Superior temporal gyrus (tissue), 1 donor: Measurements from ENCODE around the gene RBM42.
"Not testable (repeated sequence)": the region's sequence is repeated elsewhere in the genome, so short reads cannot be mapped to it uniquely, and the experiment has no call there.

Experiments used
- DNase-seq: peaks from one replicate; pipeline ENCODE4 v3.0.0-alpha.2; 2016; ENCODE audit errors: extremely low spot score

The RBM42 gene, protein sequence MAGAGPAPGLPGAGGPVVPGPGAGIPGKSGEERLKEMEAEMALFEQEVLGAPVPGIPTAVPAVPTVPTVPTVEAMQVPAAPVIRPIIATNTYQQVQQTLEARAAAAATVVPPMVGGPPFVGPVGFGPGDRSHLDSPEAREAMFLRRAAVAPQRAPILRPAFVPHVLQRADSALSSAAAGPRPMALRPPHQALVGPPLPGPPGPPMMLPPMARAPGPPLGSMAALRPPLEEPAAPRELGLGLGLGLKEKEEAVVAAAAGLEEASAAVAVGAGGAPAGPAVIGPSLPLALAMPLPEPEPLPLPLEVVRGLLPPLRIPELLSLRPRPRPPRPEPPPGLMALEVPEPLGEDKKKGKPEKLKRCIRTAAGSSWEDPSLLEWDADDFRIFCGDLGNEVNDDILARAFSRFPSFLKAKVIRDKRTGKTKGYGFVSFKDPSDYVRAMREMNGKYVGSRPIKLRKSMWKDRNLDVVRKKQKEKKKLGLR

GRCh38 chr19:35628565-35629331 is at the start of gene RBM42:
TSS of gene RBM42 (plus strand) at chr19:35629036. CDS start at chr19:35629154, 118 bp downstream.
- DNase-seq: peak; percentile 99

DNA sequence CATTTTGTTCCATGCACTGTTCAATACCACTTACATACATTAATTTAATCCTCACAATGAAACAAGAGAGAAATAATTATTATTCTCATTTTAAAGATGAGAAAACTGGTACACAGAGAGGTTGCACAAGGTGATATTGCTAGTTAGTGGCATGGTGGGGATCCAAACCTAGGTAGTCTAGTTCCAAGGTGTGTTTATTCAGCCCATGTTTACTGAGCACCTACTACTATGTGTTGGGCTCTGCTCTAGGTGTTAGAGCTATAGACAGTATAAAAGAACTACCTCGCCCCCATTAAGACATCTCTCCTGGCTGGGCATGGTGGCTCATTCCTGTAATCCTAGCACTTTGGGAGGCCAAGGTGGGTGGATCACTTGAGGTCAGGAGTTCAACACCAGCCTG is 46.1 kb upstream of the RBM42 start:
- no peak for DNase-seq

DNA sequence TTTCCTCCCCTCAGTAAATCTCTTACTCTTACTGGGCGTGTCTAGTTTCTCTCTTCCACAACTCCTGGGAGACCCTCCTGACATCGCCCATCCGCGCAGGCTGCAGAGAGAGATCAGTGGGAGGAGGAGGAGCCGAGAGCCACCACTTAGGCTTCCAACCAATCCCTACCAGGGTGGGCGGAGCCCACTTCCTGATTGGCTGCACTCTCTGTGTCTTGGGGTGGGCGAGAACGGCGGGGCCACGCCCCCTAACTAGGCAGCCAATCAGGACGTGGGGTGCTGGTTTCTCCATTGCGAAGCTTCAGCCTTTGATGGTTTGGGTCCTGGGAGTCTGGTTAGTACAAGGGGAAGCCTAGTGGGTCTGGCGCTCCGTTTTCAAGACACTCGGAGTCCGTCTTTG is 43.0 kb upstream of the RBM42 start, which contains the start of gene PMIS2:
TSS of gene PMIS2 (plus strand) at position 326 of the 400 bp plus-strand sequence. CDS start 87 bp downstream, outside the sequence.
- no peak for DNase-seq

- DNase-seq: no peak
Observed at GRCh38 chr19:35587321-35587720, 41.5 kb upstream of the RBM42 start.

DNA sequence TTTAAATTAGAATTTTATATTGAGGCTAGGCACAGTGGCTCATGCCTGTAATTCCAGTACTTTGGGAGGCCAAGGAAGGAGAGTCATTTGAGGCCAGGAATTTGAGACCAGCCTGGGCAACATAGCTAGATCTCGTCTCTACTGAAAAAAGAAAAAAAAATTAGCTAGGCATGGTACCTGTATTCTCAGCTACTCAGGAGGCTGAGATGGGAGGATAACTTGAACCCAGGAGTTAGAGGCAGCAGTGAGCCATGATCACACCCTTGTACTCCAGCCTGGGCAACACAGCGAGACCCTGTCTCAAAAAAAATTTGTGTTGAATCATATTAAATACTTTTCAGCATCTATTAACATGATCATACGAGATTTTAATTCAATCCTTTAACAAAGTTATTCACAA is 38.0 kb upstream of the RBM42 start:
- no peak for DNase-seq

- peak; percentile 37 for DNase-seq
Observed at GRCh38 chr19:35592226-35592625, 36.6 kb upstream of the RBM42 start.

DNA sequence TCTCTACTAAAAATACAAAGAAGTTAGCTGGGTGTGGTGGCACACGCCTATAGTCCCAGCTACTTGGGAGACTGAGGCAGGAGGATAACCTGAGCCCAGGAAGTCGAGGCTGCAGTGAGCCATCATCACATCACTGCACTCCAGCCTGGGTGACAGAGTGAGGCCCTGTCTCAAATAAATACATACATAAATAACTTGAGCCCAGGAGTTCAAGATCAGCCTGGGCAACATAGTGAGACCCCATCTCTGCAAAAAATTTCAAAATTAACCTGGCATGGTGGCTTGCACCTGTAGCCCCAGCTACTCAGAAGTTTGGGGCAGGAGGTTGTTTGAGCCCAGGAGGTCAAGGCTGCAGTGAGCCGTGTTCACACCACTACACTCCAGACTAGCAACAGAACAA is 33.8 kb upstream of the RBM42 start:
- DNase-seq: not testable (repeated sequence)

- DNase-seq: no peak
Observed at GRCh38 chr19:35595928-35596327, 32.9 kb upstream of the RBM42 start.

DNA sequence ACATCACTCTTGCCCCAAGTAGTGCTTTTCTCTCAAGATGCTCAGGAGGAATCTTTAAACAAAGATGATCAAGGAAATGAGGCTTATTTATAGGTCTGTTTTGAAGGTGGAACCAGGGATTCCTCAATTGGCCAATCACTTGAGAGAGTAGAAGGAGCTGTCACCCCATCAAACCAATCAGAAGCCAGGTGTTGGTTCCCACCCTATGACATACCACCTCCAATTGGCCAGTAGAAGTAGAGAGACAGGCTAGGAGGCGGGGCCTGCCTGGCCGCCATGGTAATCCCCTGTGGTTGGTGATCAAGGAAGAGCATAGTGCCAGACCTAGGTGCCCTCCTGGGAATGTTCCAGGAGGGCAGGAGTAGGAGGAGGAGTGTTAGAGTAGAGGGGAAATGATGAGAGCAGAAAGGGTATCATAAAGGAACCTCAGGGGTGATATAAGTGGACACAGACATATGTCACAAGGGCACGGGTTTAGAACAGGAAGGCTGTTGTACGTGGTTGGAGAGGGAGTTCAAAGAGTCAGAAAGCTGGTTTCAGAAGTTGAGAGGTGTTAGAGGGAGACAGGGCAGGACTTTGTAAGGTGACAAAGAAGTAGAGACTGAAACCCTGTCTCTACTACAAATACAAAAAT is 32.4 kb upstream of the RBM42 start:
- DNase-seq: no peak

DNA sequence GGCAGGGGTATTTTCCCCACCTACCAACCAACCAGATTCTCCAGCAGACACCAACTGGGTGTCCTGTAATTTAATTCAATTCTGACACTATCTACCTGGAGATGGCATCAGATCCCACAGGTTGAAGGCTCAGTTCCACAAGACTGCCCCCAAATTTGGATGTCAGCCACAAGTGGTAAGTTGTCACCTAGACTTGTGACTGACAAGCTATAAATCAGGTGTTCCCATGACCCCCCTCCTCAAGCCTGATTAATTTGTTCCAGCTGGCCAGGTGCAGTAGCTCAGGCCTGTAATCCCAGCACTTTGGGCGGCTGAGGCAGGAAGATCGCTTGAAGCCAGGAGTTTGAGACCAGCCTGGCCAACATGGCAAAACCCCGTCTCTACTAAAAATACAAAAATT is 26.9 kb upstream of the RBM42 start:
- DNase-seq: no peak

- DNase-seq: not testable (repeated sequence)
Observed at GRCh38 chr19:35604436-35604835, 24.4 kb upstream of the RBM42 start.

GRCh38 chr19:35607170-35607569 is 21.7 kb upstream of the RBM42 start:
- DNase-seq: not testable (repeated sequence)

DNA sequence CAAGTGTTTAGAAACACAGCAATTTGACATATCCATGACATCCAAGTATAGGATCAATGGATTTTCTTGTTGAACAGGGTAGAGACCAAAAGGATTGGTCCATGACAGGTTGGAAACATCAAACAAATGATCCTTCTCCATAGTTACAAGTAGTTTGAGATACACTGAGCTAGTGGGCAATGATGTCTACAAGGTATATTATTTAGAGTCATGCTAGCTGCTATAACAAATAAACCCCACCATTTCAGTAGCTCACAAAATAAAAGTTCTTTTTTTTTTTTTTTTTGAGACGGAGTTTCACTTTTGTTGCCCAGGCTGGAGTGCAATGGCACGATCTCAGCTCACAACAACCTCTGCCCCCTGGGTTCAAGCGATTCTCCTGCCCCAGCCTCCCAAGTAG is 21.2 kb upstream of the RBM42 start:
- no peak for DNase-seq

DNA sequence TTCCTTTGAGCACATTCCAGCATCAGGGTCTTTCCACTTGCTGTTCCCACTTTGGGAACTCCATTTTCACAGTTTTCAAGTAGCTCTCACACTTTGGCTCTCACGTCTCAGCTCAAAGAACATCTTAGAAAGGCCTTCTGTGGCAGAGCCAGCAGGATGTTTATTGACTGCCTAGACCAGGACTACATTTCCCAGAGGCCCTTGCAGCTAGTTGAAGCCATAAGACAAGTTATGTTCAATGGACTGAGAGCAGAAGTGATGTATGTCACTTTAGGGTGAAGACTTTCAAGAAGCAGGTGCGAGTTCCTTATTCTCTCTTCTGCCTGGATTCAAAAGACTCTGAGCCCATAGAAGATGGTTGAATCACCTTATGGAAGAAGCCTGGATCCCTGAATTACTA is 20.6 kb upstream of the RBM42 start:
- no peak for DNase-seq

DNA sequence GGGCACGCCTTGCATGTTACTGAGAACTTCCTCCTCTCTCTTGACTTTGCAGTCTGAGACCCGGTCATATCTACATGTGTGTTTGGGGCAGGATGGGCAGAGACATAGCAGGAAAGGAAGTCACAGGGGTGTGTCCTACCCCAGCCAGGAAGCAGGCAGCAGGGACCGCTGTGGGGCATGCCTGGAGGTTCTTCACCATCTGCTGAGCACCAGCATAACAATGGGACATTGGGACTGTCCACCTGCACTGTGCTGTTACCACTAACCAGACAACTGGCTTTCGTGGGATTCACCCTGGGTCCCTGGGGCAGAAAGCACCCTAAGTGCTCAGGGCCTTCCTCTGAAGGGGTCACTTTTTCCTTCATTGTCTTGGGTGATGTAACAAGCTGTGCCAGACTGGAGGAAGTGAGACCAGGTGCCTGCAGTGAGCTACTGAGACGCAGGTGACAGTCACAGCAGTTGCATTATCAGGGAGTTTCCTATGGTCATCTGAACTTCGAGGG is 18.9 kb upstream of the RBM42 start:
- no peak for DNase-seq

- no peak for DNase-seq
Observed at GRCh38 chr19:35612224-35612558, 16.6 kb upstream of the RBM42 start.

DNA sequence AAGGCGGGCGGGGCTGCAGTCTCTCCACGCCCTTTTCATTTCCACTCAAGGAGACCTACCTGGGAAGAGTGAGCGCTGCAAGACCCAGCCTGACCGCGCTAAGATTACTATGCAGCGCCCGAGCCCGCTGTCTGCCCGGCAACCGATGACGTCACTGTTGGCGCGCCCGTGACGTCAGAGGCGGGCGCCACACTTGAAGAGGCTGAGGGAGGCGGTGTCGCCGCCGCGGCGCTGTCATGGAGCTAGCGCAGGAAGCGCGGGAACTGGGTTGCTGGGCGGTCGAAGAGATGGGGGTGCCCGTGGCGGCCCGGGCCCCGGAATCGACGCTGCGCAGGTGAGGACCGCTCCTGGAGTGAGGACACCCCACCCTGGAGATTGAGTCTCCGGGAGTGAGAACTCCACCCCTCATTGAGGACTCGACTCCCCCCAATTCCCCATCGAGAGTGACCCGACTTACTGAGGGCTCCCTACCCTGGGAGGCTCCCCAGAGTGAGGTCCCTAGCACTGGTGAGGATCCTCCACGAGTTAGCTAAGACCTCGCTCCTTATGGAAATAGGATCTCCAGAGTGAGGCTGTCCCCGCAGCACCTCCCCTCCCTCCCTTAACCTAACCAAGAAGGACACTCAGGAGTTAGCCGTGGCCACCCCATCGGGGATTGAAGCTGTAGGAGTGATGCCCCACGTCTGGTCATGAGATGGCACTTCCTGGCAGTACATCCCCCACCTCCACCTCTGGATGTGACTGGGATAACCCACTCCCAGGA is 16.1 kb upstream of the RBM42 start, which contains the start of gene HAUS5:
TSS of gene HAUS5 (plus strand) at position 177 of the 763 bp plus-strand sequence. CDS start at position 237, 60 bp downstream.
- peak; percentile 91 for DNase-seq

DNA sequence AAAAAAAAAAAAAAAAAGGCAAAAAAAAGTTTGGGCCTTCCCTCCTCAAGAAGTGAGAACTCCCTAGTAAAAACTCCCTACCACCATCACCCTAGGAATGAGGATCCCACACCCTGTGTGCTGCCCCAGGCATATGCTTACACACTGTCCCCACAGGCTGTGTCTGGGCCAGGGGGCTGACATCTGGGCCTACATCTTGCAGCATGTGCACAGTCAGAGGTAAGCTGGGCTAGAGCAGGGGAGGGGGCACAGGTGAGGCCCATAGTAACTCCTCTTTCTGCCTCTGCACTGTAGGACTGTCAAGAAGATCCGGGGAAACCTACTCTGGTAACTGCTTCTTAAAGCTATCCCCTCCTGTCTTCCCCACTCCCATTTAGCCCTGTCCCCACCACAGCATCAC is 15.3 kb upstream of the RBM42 start:
- no peak for DNase-seq

DNA sequence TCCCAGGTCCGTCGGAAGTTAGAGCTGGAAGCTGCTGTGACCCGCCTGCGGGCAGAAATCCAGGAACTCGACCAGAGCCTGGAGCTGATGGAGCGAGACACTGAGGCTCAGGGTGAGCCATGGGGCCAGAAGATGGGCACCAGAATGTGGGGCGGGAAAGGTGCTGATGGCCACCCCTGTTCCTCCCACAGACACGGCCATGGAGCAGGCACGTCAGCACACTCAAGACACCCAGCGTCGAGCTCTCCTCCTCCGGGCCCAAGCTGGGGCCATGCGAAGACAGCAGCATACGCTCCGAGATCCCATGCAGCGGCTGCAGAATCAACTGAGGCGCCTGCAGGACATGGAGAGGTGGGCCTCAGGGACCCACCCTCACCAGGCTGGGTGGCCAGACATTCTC is 13.8 kb upstream of the RBM42 start:
- no peak for DNase-seq

DNA sequence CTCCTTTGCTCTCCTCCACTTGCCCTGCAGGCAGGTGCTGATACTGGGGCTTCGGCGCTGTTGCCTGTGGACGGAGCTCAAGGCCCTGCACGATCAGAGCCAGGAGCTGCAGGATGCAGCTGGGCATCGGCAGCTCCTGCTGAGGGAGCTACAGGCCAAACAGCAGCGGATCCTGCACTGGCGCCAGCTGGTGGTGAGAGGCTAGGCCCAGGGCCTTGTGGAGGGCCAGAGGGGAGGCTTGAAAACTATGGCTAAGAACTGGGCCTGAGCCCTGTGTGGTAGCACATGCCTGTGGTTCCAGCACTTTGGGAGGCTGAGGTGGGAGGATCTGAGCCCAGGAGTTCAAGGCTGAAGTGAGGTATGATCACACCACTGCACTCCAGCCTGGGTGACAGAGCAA is 10.0 kb upstream of the RBM42 start:
- no peak for DNase-seq

- DNase-seq: no peak
Observed at GRCh38 chr19:35619290-35619923, 9.4 kb upstream of the RBM42 start.
